ENCODE measurements around the gene NNMT.

- TF ChIP-seq EGR1 (IDR thresholded peaks at IDR 0.05): no peak
- TF ChIP-seq TAF1 (IDR thresholded peaks at IDR 0.05; ENCODE audit: low read depth): no peak
- no peak for TF ChIP-seq NFIC (IDR thresholded peaks at IDR 0.05)
- no peak for TF ChIP-seq CREB1 (IDR thresholded peaks at IDR 0.05; ENCODE audit: low read depth)
- TF ChIP-seq, protein P1, sequence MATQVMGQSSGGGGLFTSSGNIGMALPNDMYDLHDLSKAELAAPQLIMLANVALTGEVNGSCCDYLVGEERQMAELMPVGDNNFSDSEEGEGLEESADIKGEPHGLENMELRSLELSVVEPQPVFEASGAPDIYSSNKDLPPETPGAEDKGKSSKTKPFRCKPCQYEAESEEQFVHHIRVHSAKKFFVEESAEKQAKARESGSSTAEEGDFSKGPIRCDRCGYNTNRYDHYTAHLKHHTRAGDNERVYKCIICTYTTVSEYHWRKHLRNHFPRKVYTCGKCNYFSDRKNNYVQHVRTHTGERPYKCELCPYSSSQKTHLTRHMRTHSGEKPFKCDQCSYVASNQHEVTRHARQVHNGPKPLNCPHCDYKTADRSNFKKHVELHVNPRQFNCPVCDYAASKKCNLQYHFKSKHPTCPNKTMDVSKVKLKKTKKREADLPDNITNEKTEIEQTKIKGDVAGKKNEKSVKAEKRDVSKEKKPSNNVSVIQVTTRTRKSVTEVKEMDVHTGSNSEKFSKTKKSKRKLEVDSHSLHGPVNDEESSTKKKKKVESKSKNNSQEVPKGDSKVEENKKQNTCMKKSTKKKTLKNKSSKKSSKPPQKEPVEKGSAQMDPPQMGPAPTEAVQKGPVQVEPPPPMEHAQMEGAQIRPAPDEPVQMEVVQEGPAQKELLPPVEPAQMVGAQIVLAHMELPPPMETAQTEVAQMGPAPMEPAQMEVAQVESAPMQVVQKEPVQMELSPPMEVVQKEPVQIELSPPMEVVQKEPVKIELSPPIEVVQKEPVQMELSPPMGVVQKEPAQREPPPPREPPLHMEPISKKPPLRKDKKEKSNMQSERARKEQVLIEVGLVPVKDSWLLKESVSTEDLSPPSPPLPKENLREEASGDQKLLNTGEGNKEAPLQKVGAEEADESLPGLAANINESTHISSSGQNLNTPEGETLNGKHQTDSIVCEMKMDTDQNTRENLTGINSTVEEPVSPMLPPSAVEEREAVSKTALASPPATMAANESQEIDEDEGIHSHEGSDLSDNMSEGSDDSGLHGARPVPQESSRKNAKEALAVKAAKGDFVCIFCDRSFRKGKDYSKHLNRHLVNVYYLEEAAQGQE (IDR thresholded peaks at IDR 0.05; ENCODE audit: low read depth): no peak
These were observed 39.8 kb upstream of the NNMT start for GRCh38 chr11:114256176-114256966.
